Measurements from ENCODE around the gene BMPR1A. TPM values are rescaled to one million over a fixed set of nuclear protein-coding genes. Genes with fewer than 3 reads are reported as not detected.

Gene BMPR1A
- total RNA-seq, 1 experiment from 2014 or later: 21.4 TPM

GRCh38 chr10:86747796-86748581, 8.4 kb upstream of the BMPR1A start:
- no peaks in the 10 kb centered on the region for H3K36me3 Mint-ChIP-seq (ENCODE audit: insufficient read depth, unreplicated experiment)
- TF ChIP-seq, protein P1, sequence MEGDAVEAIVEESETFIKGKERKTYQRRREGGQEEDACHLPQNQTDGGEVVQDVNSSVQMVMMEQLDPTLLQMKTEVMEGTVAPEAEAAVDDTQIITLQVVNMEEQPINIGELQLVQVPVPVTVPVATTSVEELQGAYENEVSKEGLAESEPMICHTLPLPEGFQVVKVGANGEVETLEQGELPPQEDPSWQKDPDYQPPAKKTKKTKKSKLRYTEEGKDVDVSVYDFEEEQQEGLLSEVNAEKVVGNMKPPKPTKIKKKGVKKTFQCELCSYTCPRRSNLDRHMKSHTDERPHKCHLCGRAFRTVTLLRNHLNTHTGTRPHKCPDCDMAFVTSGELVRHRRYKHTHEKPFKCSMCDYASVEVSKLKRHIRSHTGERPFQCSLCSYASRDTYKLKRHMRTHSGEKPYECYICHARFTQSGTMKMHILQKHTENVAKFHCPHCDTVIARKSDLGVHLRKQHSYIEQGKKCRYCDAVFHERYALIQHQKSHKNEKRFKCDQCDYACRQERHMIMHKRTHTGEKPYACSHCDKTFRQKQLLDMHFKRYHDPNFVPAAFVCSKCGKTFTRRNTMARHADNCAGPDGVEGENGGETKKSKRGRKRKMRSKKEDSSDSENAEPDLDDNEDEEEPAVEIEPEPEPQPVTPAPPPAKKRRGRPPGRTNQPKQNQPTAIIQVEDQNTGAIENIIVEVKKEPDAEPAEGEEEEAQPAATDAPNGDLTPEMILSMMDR (IDR thresholded peaks at IDR 0.05; ENCODE audit: unreplicated experiment): no peak
- no peak for DNase-seq
- intact Hi-C loops (cut with micrococcal nuclease; ENCODE audit: unreplicated experiment): no loop called here
- CTCF ChIA-PET: no interaction called here
- H3K27ac Mint-ChIP-seq (ENCODE audit: unreplicated experiment): no peak overlapping the region
- peaks cover 8% of the 10 kb centered on the region for H3K4me1 Mint-ChIP-seq (ENCODE audit: low read depth, unreplicated experiment)
- no TSS peak for BruUV-seq (replicated peaks)
- H3K9me3 Mint-ChIP-seq (ENCODE audit: low read depth, unreplicated experiment): no peaks in the 10 kb centered on the region
- H3K4me3 Mint-ChIP-seq (ENCODE audit: low read depth, unreplicated experiment): no peak overlapping the region
- no peaks in the 10 kb centered on the region for H3K27me3 Mint-ChIP-seq (ENCODE audit: unreplicated experiment)

GRCh38 chr10:86749854-86750253, 6.6 kb upstream of the BMPR1A start:
- Mint-ChIP-seq H3K4me3 (ENCODE audit: low read depth, unreplicated experiment) (no peak overlapping the region), H3K36me3 (ENCODE audit: insufficient read depth, unreplicated experiment) (no peaks in the 10 kb centered on the region), H3K27me3 (ENCODE audit: unreplicated experiment) (no peaks in the 10 kb centered on the region), H3K9me3 (ENCODE audit: low read depth, unreplicated experiment) (no peaks in the 10 kb centered on the region), H3K4me1 (ENCODE audit: low read depth, unreplicated experiment) (peaks cover 12% of the 10 kb centered on the region), H3K27ac (ENCODE audit: unreplicated experiment) (no peak overlapping the region)
- no TSS peak for BruUV-seq (replicated peaks)
- CTCF ChIA-PET: no interaction called here
- TF ChIP-seq, protein P1 (IDR thresholded peaks at IDR 0.05; ENCODE audit: unreplicated experiment): no peak
- DNase-seq: no peak
- intact Hi-C loops (cut with micrococcal nuclease; ENCODE audit: unreplicated experiment): no loop called here

DNA sequence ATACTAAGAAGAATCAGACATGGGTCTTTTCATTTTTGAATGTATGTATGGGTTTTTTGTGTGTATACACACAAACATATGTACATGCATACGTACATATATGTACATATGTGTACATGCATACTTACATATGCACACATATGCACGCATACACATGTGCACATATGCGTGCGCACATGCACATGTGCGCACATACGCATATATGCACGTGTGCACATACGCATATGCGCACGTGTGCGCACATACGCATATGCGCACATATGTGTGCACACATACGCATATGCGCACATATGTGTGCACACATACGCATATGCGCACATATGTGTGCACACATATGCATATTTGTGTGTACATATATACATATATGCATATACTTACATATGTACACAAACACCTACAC, 4.9 kb upstream of the BMPR1A start:
- intact Hi-C loops (cut with micrococcal nuclease; ENCODE audit: unreplicated experiment): no loop called here
- CTCF ChIA-PET: no interaction called here

GRCh38 chr10:86752311-86752710, 4.1 kb upstream of the BMPR1A start:
- CTCF ChIA-PET: no interaction called here
- TF ChIP-seq, protein P1 (IDR thresholded peaks at IDR 0.05; ENCODE audit: unreplicated experiment): no peak
- no peak for DNase-seq
- peaks cover 18% of the 10 kb centered on the region for H3K4me1 Mint-ChIP-seq (ENCODE audit: low read depth, unreplicated experiment)
- H3K9me3 Mint-ChIP-seq (ENCODE audit: low read depth, unreplicated experiment): no peaks in the 10 kb centered on the region
- H3K36me3 Mint-ChIP-seq (ENCODE audit: insufficient read depth, unreplicated experiment): peaks cover 17% of the 10 kb centered on the region
- no peaks in the 10 kb centered on the region for H3K27me3 Mint-ChIP-seq (ENCODE audit: unreplicated experiment)
- BruUV-seq (replicated peaks): no TSS peak
- H3K4me3 Mint-ChIP-seq (ENCODE audit: low read depth, unreplicated experiment): no peak overlapping the region
- intact Hi-C loops (cut with micrococcal nuclease; ENCODE audit: unreplicated experiment): no loop called here
- no peak overlapping the region for H3K27ac Mint-ChIP-seq (ENCODE audit: unreplicated experiment)

More for the DNA sequence above, 4.9 kb upstream of the BMPR1A start:
- H3K27ac Mint-ChIP-seq (ENCODE audit: unreplicated experiment): no peak overlapping the region
- TF ChIP-seq, protein P1 (IDR thresholded peaks at IDR 0.05; ENCODE audit: unreplicated experiment): no peak
- no peaks in the 10 kb centered on the region for H3K27me3 Mint-ChIP-seq (ENCODE audit: unreplicated experiment)
- DNase-seq: no peak
- H3K9me3 Mint-ChIP-seq (ENCODE audit: low read depth, unreplicated experiment): no peaks in the 10 kb centered on the region
- peaks cover 18% of the 10 kb centered on the region for H3K4me1 Mint-ChIP-seq (ENCODE audit: low read depth, unreplicated experiment)
- no peak overlapping the region for H3K4me3 Mint-ChIP-seq (ENCODE audit: low read depth, unreplicated experiment)
- no TSS peak for BruUV-seq (replicated peaks)
- peaks cover 12% of the 10 kb centered on the region for H3K36me3 Mint-ChIP-seq (ENCODE audit: insufficient read depth, unreplicated experiment)

All from Calu3 (cell line).